PC-9 (cell line): Measurements from ENCODE around the gene SVEP1. TPM values are rescaled to one million over a fixed set of nuclear protein-coding genes. Genes with fewer than 3 reads are reported as not detected.

Experiments
- BruUV-seq: library from RNA; stranded (reverse); fragments of 400-500 nt; replicated peaks from 2 replicates; lab custom pipeline; 2021; lab: Mats Ljungman, UMichigan
- CTCF ChIA-PET: fragments of 300-600 bp; sonication (Branson Sonifier 250); formaldehyde crosslinking; loops from one replicate; lab custom pipeline; 2022; ENCODE audit warnings: antibody characterized with exemption; lab: Charles Lee
- POLR2A ChIA-PET: fragments of 300-600 bp; sonication (Branson Sonifier 250); formaldehyde crosslinking; loops from one replicate; lab custom pipeline; 2022; ENCODE audit warnings: antibody characterized with exemption; ENCODE audit not compliant: unreplicated experiment; lab: Charles Lee
- DNase-seq, 2 experiments: peaks; one replicate each; pipeline versions ENCODE4 v3.0.0 to v3.0.0-alpha.2; 2015 to 2022; ENCODE audit warnings: mixed read lengths in 1 of 2
- H2AFZ ChIP-seq: fragments of 200-600 bp; sonication (generic); 2 replicates; pipeline ENCODE4 v1.8.1; 2017; ENCODE audit warnings: antibody characterized with exemption
- H3F3A ChIP-seq: fragments of 200-600 bp; sonication (generic); 2 replicates; pipeline ENCODE4 v1.8.1; 2017; ENCODE audit warnings: antibody characterized with exemption, mild to moderate bottlenecking, low read depth; ENCODE audit not compliant: insufficient read depth
- H3K27ac ChIP-seq: fragments of 200-600 bp; sonication (generic); 2 replicates; pipeline ENCODE4 v1.6.1; 2016; ENCODE audit warnings: mixed run types
- H3K27me3 ChIP-seq: fragments of 200-600 bp; sonication (generic); 2 replicates; pipeline ENCODE4 v1.6.1; 2016; ENCODE audit warnings: low read depth, mixed run types; ENCODE audit not compliant: insufficient read depth
- H3K36me3 ChIP-seq: fragments of 200-600 bp; sonication (generic); 2 replicates; pipeline ENCODE4 v1.6.1; 2016; ENCODE audit warnings: low read depth, mixed run types
- H3K4me1 ChIP-seq: fragments of 200-600 bp; sonication (generic); replicated peaks from 2 replicates; pipeline ENCODE4 v1.6.1; 2016; ENCODE audit warnings: mixed run types; ENCODE audit not compliant: insufficient read depth
- H3K4me2 ChIP-seq: fragments of 200-600 bp; sonication (generic); 2 replicates; pipeline ENCODE4 v1.6.1; 2017; ENCODE audit warnings: mixed run types
- H3K4me3 ChIP-seq: fragments of 200-600 bp; sonication (generic); 2 replicates; pipeline ENCODE4 v1.6.1; 2016; ENCODE audit warnings: mixed run types
- H3K79me2 ChIP-seq: fragments of 200-600 bp; sonication (generic); 2 replicates; pipeline ENCODE4 v1.6.1; 2017; ENCODE audit warnings: low read depth, mixed run types
- H3K9me2 ChIP-seq: fragments of 200-600 bp; sonication (generic); 2 replicates; pipeline ENCODE4 v1.8.1; 2017; ENCODE audit warnings: mild to moderate bottlenecking; ENCODE audit not compliant: insufficient read depth
- H3K9me3 ChIP-seq: fragments of 200-600 bp; sonication (generic); 2 replicates; pipeline ENCODE4 v1.8.1; 2016; ENCODE audit warnings: low read depth; ENCODE audit not compliant: insufficient read depth
- H4K20me1 ChIP-seq: fragments of 200-600 bp; sonication (generic); 2 replicates; pipeline ENCODE4 v1.8.1; 2017; ENCODE audit not compliant: insufficient read depth
- EZH2 ChIP-seq: fragments of 200-600 bp; sonication (generic); IDR thresholded peaks from 2 replicates; pipeline ENCODE4 v1.8.0; 2017; ENCODE audit warnings: antibody characterized with exemption, low read depth
- intact Hi-C: fragments of 100-400 bp; cut with micrococcal nuclease; formaldehyde crosslinking; loops from one replicate; pipeline ENCODE4 v1.10.0; 2022; ENCODE audit not compliant: unreplicated experiment
- total RNA-seq: library from RNA; stranded (reverse); gene quantifications from 2 replicates; pipeline ENCODE4 v1.2.3, GENCODE V29; 2021
- TF ChIP-seq, protein P1 (sequence below): fragments of 200-600 bp; sonication (generic); conservative IDR thresholded peaks from 2 replicates; pipeline ENCODE4 v1.6.1; 2017; ENCODE audit warnings: mixed run types, antibody characterized with exemption, mild to moderate bottlenecking, moderate library complexity

The SVEP1 gene
- total RNA-seq, 1 experiment from 2014 or later: 3.3 TPM

- H3K36me3 ChIP-seq: no peaks in the 10 kb centered on the region
- no peak overlapping the region for H3K4me2 ChIP-seq
- TF ChIP-seq, protein P1, sequence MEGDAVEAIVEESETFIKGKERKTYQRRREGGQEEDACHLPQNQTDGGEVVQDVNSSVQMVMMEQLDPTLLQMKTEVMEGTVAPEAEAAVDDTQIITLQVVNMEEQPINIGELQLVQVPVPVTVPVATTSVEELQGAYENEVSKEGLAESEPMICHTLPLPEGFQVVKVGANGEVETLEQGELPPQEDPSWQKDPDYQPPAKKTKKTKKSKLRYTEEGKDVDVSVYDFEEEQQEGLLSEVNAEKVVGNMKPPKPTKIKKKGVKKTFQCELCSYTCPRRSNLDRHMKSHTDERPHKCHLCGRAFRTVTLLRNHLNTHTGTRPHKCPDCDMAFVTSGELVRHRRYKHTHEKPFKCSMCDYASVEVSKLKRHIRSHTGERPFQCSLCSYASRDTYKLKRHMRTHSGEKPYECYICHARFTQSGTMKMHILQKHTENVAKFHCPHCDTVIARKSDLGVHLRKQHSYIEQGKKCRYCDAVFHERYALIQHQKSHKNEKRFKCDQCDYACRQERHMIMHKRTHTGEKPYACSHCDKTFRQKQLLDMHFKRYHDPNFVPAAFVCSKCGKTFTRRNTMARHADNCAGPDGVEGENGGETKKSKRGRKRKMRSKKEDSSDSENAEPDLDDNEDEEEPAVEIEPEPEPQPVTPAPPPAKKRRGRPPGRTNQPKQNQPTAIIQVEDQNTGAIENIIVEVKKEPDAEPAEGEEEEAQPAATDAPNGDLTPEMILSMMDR: no peak
- no peak for TF ChIP-seq EZH2
- ChIA-PET CTCF (no interaction called here), POLR2A (no interaction called here)
- no peaks in the 10 kb centered on the region; the same call in 1 of the 2 replicates for H3K9me2 ChIP-seq
- intact Hi-C loops: no loop called here
- no peak overlapping the region for H2AFZ ChIP-seq
- H4K20me1 ChIP-seq: no peaks in the 10 kb centered on the region
- H3K9me3 ChIP-seq: peaks cover 3% of the 10 kb centered on the region; the same call in 1 of the 2 replicates
- H3F3A ChIP-seq: no peaks in the 10 kb centered on the region
- H3K4me1 ChIP-seq: no peaks in the 10 kb centered on the region
- no peaks in the 10 kb centered on the region for H3K27me3 ChIP-seq
- no peak for DNase-seq
- BruUV-seq: no TSS peak
- H3K79me2 ChIP-seq: no peaks in the 10 kb centered on the region
- no peak overlapping the region for H3K27ac ChIP-seq
- H3K4me3 ChIP-seq: no peak overlapping the region
Observed at GRCh38 chr9:110334183-110334582, 245.4 kb downstream of the SVEP1 start.

GRCh38 chr9:110332766-110333165 is 246.8 kb downstream of the SVEP1 start:
- no peak for DNase-seq
- CTCF ChIA-PET: no interaction called here
- no peak overlapping the region for H2AFZ ChIP-seq

GRCh38 chr9:110330484-110331105 is 248.9 kb downstream of the SVEP1 start:
- Histone ChIP-seq H3F3A (no peaks in the 10 kb centered on the region), H3K27ac (no peak overlapping the region), H3K4me2 (no peak overlapping the region), H3K79me2 (no peaks in the 10 kb centered on the region), H3K9me2 (no peaks in the 10 kb centered on the region), H3K4me1 (peaks cover 4% of the 10 kb centered on the region; the same call in 1 of the 2 replicates), H3K27me3 (no peaks in the 10 kb centered on the region), H3K9me3 (peaks cover 3% of the 10 kb centered on the region; the same call in 1 of the 2 replicates), H3K36me3 (no peaks in the 10 kb centered on the region), H2AFZ (no peak overlapping the region), H3K4me3 (no peak overlapping the region), H4K20me1 (no peaks in the 10 kb centered on the region)
- BruUV-seq: no TSS peak
- DNase-seq: no peak
- ChIA-PET POLR2A (no interaction called here), CTCF (no interaction called here)
- intact Hi-C loops: no loop called here
- no peak for TF ChIP-seq EZH2
- TF ChIP-seq, protein P1: no peak

More at GRCh38 chr9:110332766-110333165, 246.8 kb downstream of the SVEP1 start:
- H3K27ac ChIP-seq: no peak overlapping the region
- BruUV-seq: no TSS peak
- no peak overlapping the region for H3K4me3 ChIP-seq
- H3K9me3 ChIP-seq: peaks cover 3% of the 10 kb centered on the region; the same call in 1 of the 2 replicates
- POLR2A ChIA-PET: no interaction called here
- no peaks in the 10 kb centered on the region for H4K20me1 ChIP-seq
- intact Hi-C loops: no loop called here
- H3K4me1 ChIP-seq: peaks cover 1% of the 10 kb centered on the region; the same call in 1 of the 2 replicates
- no peaks in the 10 kb centered on the region; the same call in 1 of the 2 replicates for H3K9me2 ChIP-seq
- TF ChIP-seq EZH2: no peak
- TF ChIP-seq, protein P1: no peak
- H3K27me3 ChIP-seq: no peaks in the 10 kb centered on the region
- no peaks in the 10 kb centered on the region for H3K36me3 ChIP-seq
- no peaks in the 10 kb centered on the region for H3F3A ChIP-seq
- no peaks in the 10 kb centered on the region for H3K79me2 ChIP-seq
- H3K4me2 ChIP-seq: no peak overlapping the region
